GM18498 (cell line): Measurements from ENCODE around the gene TMEM147.

Experiments
- ATAC-seq: cut with Tn5 transposase; IDR thresholded peaks from one replicate; pipeline ENCODE4 v1.9.1; 2021; ENCODE audit warnings: mild to moderate bottlenecking, moderate library complexity; ENCODE audit not compliant: unreplicated experiment

TMEM147 gene

GRCh38 chr19:35519291-35519690 is 26.1 kb upstream of the TMEM147 start:
- no peak for ATAC-seq

GRCh38 chr19:35521124-35521743 is 24.2 kb upstream of the TMEM147 start:
- no peak for ATAC-seq

GRCh38 chr19:35522745-35523327 is 22.6 kb upstream of the TMEM147 start:
- no peak for ATAC-seq

GRCh38 chr19:35524181-35524837 is 21.1 kb upstream of the TMEM147 start:
- no peak for ATAC-seq

GRCh38 chr19:35525873-35526272 is 19.6 kb upstream of the TMEM147 start:
- no peak for ATAC-seq

- no peak for ATAC-seq
These were observed 17.0 kb upstream of the TMEM147 start, which contains the start of gene SBSN for GRCh38 chr19:35528218-35529038. Gene SBSN, minus strand, starts transcription at chr19:35528311. Its CDS starts 30 bp downstream, at chr19:35528281.

- ATAC-seq = no peak
These were observed 15.9 kb upstream of the TMEM147 start for GRCh38 chr19:35529241-35530218.

GRCh38 chr19:35531291-35531690 is 14.1 kb upstream of the TMEM147 start:
- ATAC-seq = no peak

- ATAC-seq = no peak
These were observed 12.1 kb upstream of the TMEM147 start, which contains the start of gene GAPDHS for GRCh38 chr19:35533201-35533821. Gene GAPDHS, plus strand, starts transcription at chr19:35533456. Its CDS starts 72 bp downstream, at chr19:35533528.

- ATAC-seq = no peak
These were observed 11.5 kb upstream of the TMEM147 start for GRCh38 chr19:35533822-35534392.

GRCh38 chr19:35534803-35535480 is 10.5 kb upstream of the TMEM147 start:
- no peak for ATAC-seq

GRCh38 chr19:35539314-35539713 is 6.1 kb upstream of the TMEM147 start:
- ATAC-seq = no peak

GRCh38 chr19:35539850-35540249 is 5.6 kb upstream of the TMEM147 start:
- no peak for ATAC-seq

GRCh38 chr19:35540356-35540927 is 5.0 kb upstream of the TMEM147 start:
- ATAC-seq = no peak

- ATAC-seq = no peak
These were observed 3.2 kb upstream of the TMEM147 start for GRCh38 chr19:35542209-35542608.

- no peak for ATAC-seq
These were observed 1.9 kb upstream of the TMEM147 start for GRCh38 chr19:35543280-35544109.

GRCh38 chr19:35544110-35544802 is 1.2 kb upstream of the TMEM147 start:
- no peak for ATAC-seq
